OCI-LY3 (cell line): Measurements from ENCODE around the gene CCL4.
"Not testable (repeated sequence)": the region's sequence is repeated elsewhere in the genome, so short reads cannot be mapped to it uniquely, and the experiment has no call there.

Source experiments
- H2AFZ ChIP-seq: fragments of 200-600, 300-600 bp; shearing (Covaris generic); 2 replicates; pipeline ENCODE4 v1.6.0; 2014; ENCODE audit warnings: antibody characterized with exemption, low read depth, low read length
- H3K27ac ChIP-seq: fragments of 200-600, 300-600 bp; sonication (generic); 2 replicates; pipeline ENCODE4 v1.5.1; 2014; ENCODE audit warnings: mild to moderate bottlenecking, low read length, moderate library complexity, mixed read lengths
- H3K27me3 ChIP-seq: fragments of 200-600, 300-600 bp; sonication (generic); 2 replicates; pipeline ENCODE4 v1.6.1; 2014; ENCODE audit warnings: low read depth, low read length, mixed read lengths
- H3K36me3 ChIP-seq: fragments of 200-600, 300-600 bp; sonication (generic); replicated peaks from 2 replicates; pipeline ENCODE3; 2014; ENCODE audit warnings: low read depth, low read length, mixed read lengths
- H3K4me1 ChIP-seq: fragments of 300-600, 200-600 bp; sonication (generic); 2 replicates; pipeline ENCODE4 v1.6.1; 2014; ENCODE audit warnings: low read length, mixed read lengths
- H3K4me2 ChIP-seq: fragments of 200-600, 300-600 bp; sonication (generic); 2 replicates; pipeline ENCODE4 v1.6.1; 2014; ENCODE audit warnings: low read length, mixed read lengths
- H3K4me3 ChIP-seq: fragments of 300-600, 200-600 bp; sonication (generic); 2 replicates; pipeline ENCODE4 v1.5.1; 2014; ENCODE audit warnings: antibody characterized with exemption, mild to moderate bottlenecking, low read length, moderate library complexity
- H3K79me2 ChIP-seq: fragments of 300-600, 200-600 bp; shearing (Covaris generic); 2 replicates; pipeline ENCODE4 v1.6.1; 2014; ENCODE audit warnings: mild to moderate bottlenecking, low read length, mixed read lengths
- H3K9ac ChIP-seq: fragments of 300-600, 200-600 bp; shearing (Covaris generic); 2 replicates; pipeline ENCODE4 v1.6.0; 2014; ENCODE audit warnings: mild to moderate bottlenecking, low read length, moderate library complexity
- H3K9me3 ChIP-seq: fragments of 200-600, 300-600 bp; shearing (Covaris generic); 2 replicates; pipeline ENCODE4 v1.6.1; 2014; ENCODE audit warnings: low read length, mixed read lengths; ENCODE audit not compliant: insufficient read depth
- H4K20me1 ChIP-seq: fragments of 200-600, 300-600 bp; sonication (generic); 2 replicates; pipeline ENCODE4 v1.6.1; 2016; ENCODE audit warnings: low read length, mixed read lengths; ENCODE audit not compliant: insufficient read depth
- EZH2phosphoT487 ChIP-seq: fragments of 200-600 bp; shearing (Covaris generic); IDR thresholded peaks from 2 replicates; pipeline ENCODE4 v1.6.1; 2018; ENCODE audit warnings: antibody characterized with exemption, mixed run types, low read depth
- TF ChIP-seq, protein P1 (sequence below): fragments of 200-600, 300-600 bp; sonication (generic); IDR thresholded peaks from 2 replicates; pipeline ENCODE4 v1.5.1; 2014; ENCODE audit warnings: antibody characterized with exemption, low read length, low read depth

The CCL4 gene

GRCh38 chr17:36104701-36105181 lies 1.1 kb downstream of the CCL4 start:
- H3K4me3 ChIP-seq = no peak overlapping the region

GRCh38 chr17:36105781-36106492 lies 2.3 kb downstream of the CCL4 start:
- Histone ChIP-seq H3K27ac (no peak overlapping the region), H2AFZ (no peak overlapping the region), H3K4me2 (no peak overlapping the region), H3K9me3 (no peaks in the 10 kb centered on the region), H4K20me1 (no peaks in the 10 kb centered on the region), H3K4me1 (peaks cover 27% of the 10 kb centered on the region), H3K9ac (no peak overlapping the region), H3K27me3 (peaks cover 42% of the 10 kb centered on the region), H3K79me2 (no peaks in the 10 kb centered on the region), H3K36me3 (no peaks in the 10 kb centered on the region), H3K4me3 (no peak overlapping the region)
- TF ChIP-seq, protein P1, sequence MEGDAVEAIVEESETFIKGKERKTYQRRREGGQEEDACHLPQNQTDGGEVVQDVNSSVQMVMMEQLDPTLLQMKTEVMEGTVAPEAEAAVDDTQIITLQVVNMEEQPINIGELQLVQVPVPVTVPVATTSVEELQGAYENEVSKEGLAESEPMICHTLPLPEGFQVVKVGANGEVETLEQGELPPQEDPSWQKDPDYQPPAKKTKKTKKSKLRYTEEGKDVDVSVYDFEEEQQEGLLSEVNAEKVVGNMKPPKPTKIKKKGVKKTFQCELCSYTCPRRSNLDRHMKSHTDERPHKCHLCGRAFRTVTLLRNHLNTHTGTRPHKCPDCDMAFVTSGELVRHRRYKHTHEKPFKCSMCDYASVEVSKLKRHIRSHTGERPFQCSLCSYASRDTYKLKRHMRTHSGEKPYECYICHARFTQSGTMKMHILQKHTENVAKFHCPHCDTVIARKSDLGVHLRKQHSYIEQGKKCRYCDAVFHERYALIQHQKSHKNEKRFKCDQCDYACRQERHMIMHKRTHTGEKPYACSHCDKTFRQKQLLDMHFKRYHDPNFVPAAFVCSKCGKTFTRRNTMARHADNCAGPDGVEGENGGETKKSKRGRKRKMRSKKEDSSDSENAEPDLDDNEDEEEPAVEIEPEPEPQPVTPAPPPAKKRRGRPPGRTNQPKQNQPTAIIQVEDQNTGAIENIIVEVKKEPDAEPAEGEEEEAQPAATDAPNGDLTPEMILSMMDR = no peak
- no peak for TF ChIP-seq EZH2phosphoT487

More at GRCh38 chr17:36104701-36105181, 1.1 kb downstream of the CCL4 start:
- Histone ChIP-seq H3K9ac (no peak overlapping the region), H3K27me3 (peaks cover 49% of the 10 kb centered on the region), H3K79me2 (no peaks in the 10 kb centered on the region), H3K4me2 (no peak overlapping the region), H3K9me3 (no peaks in the 10 kb centered on the region), H3K36me3 (no peaks in the 10 kb centered on the region), H4K20me1 (no peaks in the 10 kb centered on the region), H3K4me1 (peaks cover 33% of the 10 kb centered on the region), H3K27ac (no peak overlapping the region), H2AFZ (no peak overlapping the region)
- TF ChIP-seq, protein P1 = no peak
- no peak for TF ChIP-seq EZH2phosphoT487

DNA sequence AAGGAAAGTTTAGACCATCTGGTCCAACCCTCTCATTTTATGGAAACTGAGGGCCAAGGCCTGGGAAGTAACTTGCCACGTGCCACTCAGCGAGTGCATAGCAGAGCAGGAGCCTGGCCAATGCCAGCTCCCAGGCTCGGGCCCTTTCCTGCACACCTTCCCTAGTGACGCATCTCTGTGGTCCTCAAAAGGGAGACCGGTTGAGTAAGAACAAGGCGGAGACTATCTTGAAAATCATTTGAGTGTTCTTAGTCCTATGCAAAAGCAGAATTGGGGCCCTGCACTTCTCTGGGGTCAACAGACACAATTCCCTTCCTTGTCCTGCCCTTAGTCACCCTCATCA lies 2.8 kb downstream of the CCL4 start:
- TF ChIP-seq EZH2phosphoT487 = no peak
- TF ChIP-seq, protein P1 = no peak
- H3K27me3 ChIP-seq = peaks cover 46% of the 10 kb centered on the region
- no peak overlapping the region for H3K4me2 ChIP-seq
- H3K4me1 ChIP-seq = peaks cover 27% of the 10 kb centered on the region
- no peak overlapping the region for H3K4me3 ChIP-seq
- H4K20me1 ChIP-seq = no peaks in the 10 kb centered on the region
- 0 out of 2 replicates have a peak, but pooled peaks cover 4% of the 10 kb centered on the region for H3K9me3 ChIP-seq
- H3K36me3 ChIP-seq = no peaks in the 10 kb centered on the region
- H2AFZ ChIP-seq = no peak overlapping the region
- H3K79me2 ChIP-seq = no peaks in the 10 kb centered on the region
- no peak overlapping the region for H3K27ac ChIP-seq
- H3K9ac ChIP-seq = no peak overlapping the region

- Histone ChIP-seq H3K4me3 (no peak overlapping the region), H4K20me1 (no peaks in the 10 kb centered on the region), H3K9ac (no peak overlapping the region), H3K36me3 (no peaks in the 10 kb centered on the region), H3K27me3 (peaks cover 41% of the 10 kb centered on the region), H3K4me2 (no peak overlapping the region), H3K79me2 (no peaks in the 10 kb centered on the region), H3K27ac (no peak overlapping the region), H3K9me3 (0 out of 2 replicates have a peak, but pooled peaks cover 9% of the 10 kb centered on the region), H2AFZ (no peak overlapping the region), H3K4me1 (peaks cover 23% of the 10 kb centered on the region)
- TF ChIP-seq, protein P1 = no peak
- TF ChIP-seq EZH2phosphoT487 = no peak
Measured at GRCh38 chr17:36107660-36108059, 4.0 kb downstream of the CCL4 start.

- H3K36me3 ChIP-seq, H3K27ac ChIP-seq, H3K79me2 ChIP-seq, H4K20me1 ChIP-seq, H3K4me3 ChIP-seq, H2AFZ ChIP-seq, H3K4me2 ChIP-seq, H3K9ac ChIP-seq: not testable (repeated sequence)
- Histone ChIP-seq H3K4me1 (peaks cover 17% of the 10 kb centered on the region), H3K9me3 (0 out of 2 replicates have a peak, but pooled peaks cover 10% of the 10 kb centered on the region), H3K27me3 (peaks cover 39% of the 10 kb centered on the region)
Measured at GRCh38 chr17:36108265-36108664, 4.6 kb downstream of the CCL4 start.
